HepG2 (cell line): ENCODE measurements around the gene GNG4. TPM values are rescaled to one million over a fixed set of nuclear protein-coding genes. Genes with fewer than 3 reads are reported as not detected.
"Not testable (repeated sequence)": the region's sequence is repeated elsewhere in the genome, so short reads cannot be mapped to it uniquely, and the experiment has no call there.

Source experiments
- ATAC-seq: fragments of 200-7000 bp; cut with Tn5 transposase; 3 replicates; pipeline ENCODE4 v1.9.1; 2020; ENCODE audit warnings: mild to moderate bottlenecking, moderate library complexity
- BruUV-seq: library from RNA; stranded (reverse); fragments of 400-500 nt; replicated peaks from 2 replicates; lab custom pipeline; 2021; lab: Mats Ljungman, UMichigan
- CTCF ChIA-PET: fragments of 300-600 bp; formaldehyde crosslinking; extraction: SDS; loops from one replicate; lab custom pipeline; 2021; ENCODE audit warnings: low total read pairs, inconsistent platforms, low intra/inter-chr PET ratio; lab: Yijun Ruan, JAX
- POLR2A ChIA-PET: fragments of 350-600 bp; sonication (Branson Sonifier 250); formaldehyde crosslinking; loops from one replicate; lab custom pipeline; 2020; ENCODE audit warnings: antibody characterized with exemption, inconsistent platforms; lab: Yijun Ruan, JAX
- DNase-seq: peaks from one replicate; pipeline ENCODE4 v3.0.0-alpha.2; 2015; ENCODE audit warnings: low spot score
- FAIRE-seq: peaks from 3 replicates; lab custom pipeline; 2011; peaks lifted over from hg19 to GRCh38; lab: Jason Lieb, UNC
- H2AFZ ChIP-seq: one replicate; pipeline ENCODE4 v1.6.1; 2011; ENCODE audit warnings: low read length, inconsistent platforms
- H3K27ac ChIP-seq: fragments of 300-600 bp; 3 replicates; pipeline ENCODE4 v1.8.0; 2011; ENCODE audit warnings: mixed run types, mild to moderate bottlenecking, mixed read lengths, low read length, inconsistent platforms; ENCODE audit not compliant: insufficient read depth; ENCODE audit errors: extremely low read length
- H3K27me3 ChIP-seq, 2 experiments: fragments of 200-600 bp in 1 of 2; 2 replicates in 1 of 2; 3 replicates in 1 of 2; pipeline versions ENCODE4 v1.6.0 to v1.8.0; 2011; ENCODE audit warnings: low read length in 2 of 2, mild to moderate bottlenecking in 2 of 2, moderate library complexity in 2 of 2, inconsistent platforms in 1 of 2; ENCODE audit not compliant: insufficient read depth in 2 of 2, control insufficient read depth in 1 of 2
- H3K36me3 ChIP-seq, 2 experiments: fragments of 200-600 bp in 1 of 2; replicated peaks in 1 of 2; 2 replicates in 1 of 2; 3 replicates in 1 of 2; pipeline versions ENCODE4 v1.5.1 to v1.8.0; 2011; ENCODE audit warnings: low read length in 2 of 2, inconsistent platforms in 1 of 2; ENCODE audit not compliant: insufficient read depth in 2 of 2, control insufficient read depth in 1 of 2
- H3K4me1 ChIP-seq: 2 replicates; pipeline ENCODE4 v1.5.1; 2012; ENCODE audit warnings: low read length, inconsistent platforms; ENCODE audit not compliant: insufficient read depth
- H3K4me2 ChIP-seq: 2 replicates; pipeline ENCODE4 v1.6.0; 2011; ENCODE audit warnings: low read depth, low read length, inconsistent platforms
- H3K4me3 ChIP-seq, 3 experiments: fragments of 200-600 bp in 1 of 3; sonication (generic), shearing (Covaris generic) in 1 of 3; replicated peaks in 1 of 3; 2 replicates each; pipeline ENCODE4 v1.5.1; 2011 to 2016; ENCODE audit warnings: low read length in 3 of 3, inconsistent platforms in 2 of 3, low read depth in 2 of 3, mild to moderate bottlenecking in 2 of 3, control low read depth in 1 of 3, mixed read lengths in 1 of 3; ENCODE audit not compliant: insufficient read depth in 1 of 3
- H3K79me2 ChIP-seq: one replicate; pipeline ENCODE4 v1.6.1; 2011; ENCODE audit warnings: low read length, inconsistent platforms; ENCODE audit not compliant: insufficient read depth
- H3K9ac ChIP-seq: 2 replicates; pipeline ENCODE4 v1.6.0; 2011; ENCODE audit warnings: mild to moderate bottlenecking, low read depth, low read length, inconsistent platforms; ENCODE audit not compliant: insufficient read depth
- H3K9me3 ChIP-seq: 2 replicates; pipeline ENCODE4 v1.5.1; 2012; ENCODE audit warnings: mild to moderate bottlenecking, low read length
- H4K20me1 ChIP-seq: 2 replicates; pipeline ENCODE4 v1.6.0; 2011; ENCODE audit warnings: inconsistent platforms, mild to moderate bottlenecking, low read length, moderate library complexity; ENCODE audit not compliant: insufficient read depth
- ESRRA ChIP-seq: sonication (generic); formaldehyde crosslinking; IDR thresholded peaks from 2 replicates; pipeline ENCODE4 v1.5.1; 2020; ENCODE audit warnings: mild to moderate bottlenecking, low read depth, missing genetic modification reagents
- ETV6 ChIP-seq: sonication (generic); formaldehyde crosslinking; conservative IDR thresholded peaks from 2 replicates; pipeline ENCODE4 v1.4.0; 2020; ENCODE audit warnings: missing genetic modification reagents
- KDM1A ChIP-seq: IDR thresholded peaks from 2 replicates; pipeline ENCODE4 v1.6.1; 2016; ENCODE audit warnings: missing compliant biosample characterization
- MYC ChIP-seq: sonication (generic); formaldehyde crosslinking; IDR thresholded peaks from 2 replicates; pipeline ENCODE4 v1.9.0; 2021; ENCODE audit warnings: missing genetic modification reagents, borderline replicate concordance
- NR2C2 ChIP-seq: sonication (generic); formaldehyde crosslinking; IDR thresholded peaks from 2 replicates; pipeline ENCODE4 v1.4.0; 2020; ENCODE audit warnings: missing genetic modification reagents, mild to moderate bottlenecking, moderate library complexity, borderline replicate concordance
- SMAD3 ChIP-seq: sonication (generic); formaldehyde crosslinking; IDR thresholded peaks from 2 replicates; pipeline ENCODE4 v1.4.0; 2020; ENCODE audit warnings: missing genetic modification reagents
- SOX13 ChIP-seq, 3 experiments: fragments of 450-650 bp in 1 of 3; sonication (generic) in 1 of 3; formaldehyde crosslinking in 1 of 3; IDR thresholded peaks in 2 of 3; conservative IDR thresholded peaks in 1 of 3; 2 replicates each; pipeline versions ENCODE4 v1.5.0 to v1.6.1; 2016 to 2020; ENCODE audit warnings: antibody characterized with exemption in 1 of 3, mild to moderate bottlenecking in 1 of 3, missing compliant biosample characterization in 1 of 3, missing genetic modification reagents in 1 of 3, moderate library complexity in 1 of 3
- ZMYM3 ChIP-seq: sonication (generic); formaldehyde crosslinking; IDR thresholded peaks from 2 replicates; pipeline ENCODE4 v1.5.1; 2020; ENCODE audit warnings: mild to moderate bottlenecking, missing genetic modification reagents
- ZNF121 ChIP-seq: sonication (generic); formaldehyde crosslinking; IDR thresholded peaks from 2 replicates; pipeline ENCODE4 v1.5.0; 2020; ENCODE audit warnings: mild to moderate bottlenecking, missing genetic modification reagents
- ZNF205 ChIP-seq: IDR thresholded peaks from 2 replicates; pipeline ENCODE4 v1.6.1; 2018; ENCODE audit warnings: missing biosample characterization, missing genetic modification reagents
- ZNF274 ChIP-seq: sonication (generic); formaldehyde crosslinking; IDR thresholded peaks from 2 replicates; pipeline ENCODE4 v1.5.1; 2020; ENCODE audit warnings: mild to moderate bottlenecking, missing genetic modification reagents
- ZNF468 ChIP-seq: sonication (generic); formaldehyde crosslinking; IDR thresholded peaks from 2 replicates; pipeline ENCODE4 v1.8.0; 2022; ENCODE audit warnings: mild to moderate bottlenecking, moderate library complexity, missing genetic modification reagents
- ZNF605 ChIP-seq: sonication (generic); formaldehyde crosslinking; IDR thresholded peaks from 2 replicates; pipeline ENCODE4 v1.8.0; 2022; ENCODE audit warnings: mild to moderate bottlenecking, missing genetic modification reagents
- ZNF746 ChIP-seq: sonication (generic); formaldehyde crosslinking; IDR thresholded peaks from 2 replicates; pipeline ENCODE4 v1.8.0; 2022; ENCODE audit warnings: mild to moderate bottlenecking, missing genetic modification reagents
- WGBS: methylation state at CpG from one replicate; pipeline ENCODE4 v1.1.6; 2017; ENCODE audit warnings: low lambda C conversion rate; 5-methylcytosine and 5-hydroxymethylcytosine counted together
- in situ Hi-C: cut with HindIII; loops from 2 replicates; pipeline ENCODE4 v1.10.0; 2017; ENCODE audit warnings: low pct_unique_long_range_greater_than_20kb; ENCODE audit not compliant: extremely low pct_ligation_motif_present
- intact Hi-C: fragments of 100-400 bp; cut with micrococcal nuclease; formaldehyde crosslinking; loops from one replicate; pipeline ENCODE4 v1.10.0; 2022; ENCODE audit not compliant: unreplicated experiment
- polyA plus RNA-seq, 8 experiments: library from polyadenylated mRNA; depleted of rRNA in 3 of 8; stranded (reverse) in 7 of 8; unstranded in 1 of 8; fragments of >200 nt; fragmentation: Illumina TruSeq in 4 of 8; extraction: Trizol in 4 of 8; gene quantifications; 2 replicates each; pipeline versions ENCODE4 v1.2.1 to v1.2.3, GENCODE V29; 2011 to 2016; ENCODE audit warnings: low read depth in 4 of 8, missing spikeins in 1 of 8, mixed read lengths in 1 of 8; ENCODE audit not compliant: insufficient read depth in 1 of 8
- total RNA-seq, 5 experiments: library from RNA; depleted of rRNA; stranded (reverse); fragments of >200 nt; fragmentation: Illumina TruSeq; extraction: Trizol; gene quantifications; 2 replicates each; pipeline ENCODE4 v1.2.3, GENCODE V29; 2016; ENCODE audit warnings: low read depth in 1 of 5
- TF ChIP-seq, protein P1 (sequence below): IDR thresholded peaks from 2 replicates; pipeline ENCODE4 v1.6.1; 2018; ENCODE audit warnings: missing genetic modification reagents
- TF ChIP-seq, protein P2 (sequence below): sonication (generic); formaldehyde crosslinking; IDR thresholded peaks from 2 replicates; pipeline ENCODE4 v1.4.0; 2020; ENCODE audit warnings: missing genetic modification reagents
- TF ChIP-seq, protein P3 (sequence below): sonication (generic); formaldehyde crosslinking; IDR thresholded peaks from 2 replicates; pipeline ENCODE4 v1.8.0; 2023; ENCODE audit warnings: mild to moderate bottlenecking, missing genetic modification reagents
- TF ChIP-seq, protein P4 (sequence below): sonication (generic); formaldehyde crosslinking; IDR thresholded peaks from 2 replicates; pipeline ENCODE4 v1.9.0; 2022; ENCODE audit warnings: missing genetic modification reagents, mild to moderate bottlenecking, borderline replicate concordance

The GNG4 gene
- total and polyA plus RNA-seq, 2 of the 13 experiments (the other 11 are each of a cell fraction or from before 2014, with no cell fraction given): 27.1 to 69.5 TPM

DNA sequence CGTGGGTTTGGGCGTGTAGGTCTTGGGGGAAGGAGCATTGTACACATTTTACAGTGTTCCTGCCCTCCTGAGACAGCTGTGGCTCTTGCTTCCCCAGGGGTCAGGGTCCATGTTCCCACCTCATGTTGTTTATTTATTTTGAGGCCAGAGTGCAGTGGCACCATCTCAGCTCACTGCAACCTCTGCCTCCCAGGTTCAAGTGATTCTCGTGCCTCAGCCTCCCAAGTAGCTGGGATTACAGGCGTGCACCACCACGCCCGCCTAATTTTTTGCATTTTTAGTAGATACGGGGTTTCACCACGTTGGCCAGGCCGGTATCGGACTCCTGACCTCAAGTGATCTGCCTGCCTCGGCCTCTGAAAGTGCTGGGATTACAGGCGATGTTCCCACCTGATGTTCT, 2.0 kb downstream of the GNG4 start:
- in situ Hi-C loops; BruUV-seq; H3K27me3 ChIP-seq; CTCF ChIA-PET; H3K9me3 ChIP-seq; H3K9ac ChIP-seq; intact Hi-C loops; H3K36me3 ChIP-seq; H2AFZ ChIP-seq; TF ChIP-seq SOX13 (IDR thresholded peaks at IDR 0.05): not testable (repeated sequence)
- Histone ChIP-seq H3K27ac (peak overlapping the region; percentile 87), H3K4me3 (peak overlapping the region in 2 of 3 experiments; percentile 36 to 88; a peak in 2 of 6 replicates), H4K20me1 (peaks cover 35% of the 10 kb centered on the region; the same call in 1 of the 2 replicates), H3K4me1 (peaks cover 69% of the 10 kb centered on the region), H3K79me2 (peaks cover 63% of the 10 kb centered on the region), H3K4me2 (peak overlapping the region; percentile 97)
- DNase-seq (peak; percentile 70), FAIRE-seq (peak; percentile 77), ATAC-seq (peak; percentile 16)
- 50% methylated on average over 12 of the region's 12 CpGs for WGBS
- POLR2A ChIA-PET: interaction anchor here (1.0 to 3.1 kb wide), 5 partner anchors 10 to 143 kb away, joined by 3 to 13 read pairs (median 7); partner anchors contain the start of gene B3GALNT2
- TF ChIP-seq NR2C2 (CRISPR knock-in tag) (peak; percentile 71), ESRRA (CRISPR knock-in tag) (peak; percentile 24), KDM1A (CRISPR knock-in tag) (peak; percentile 97), ZNF205 (peak; percentile 65; the same call in 1 of the 2 replicates), ZNF746 (peak; percentile 73; the same call in 1 of the 2 replicates), SOX13 (CRISPR knock-in tag; conservative IDR thresholded peaks at IDR 0.05 in 1 of 2, IDR thresholded peaks at IDR 0.05 in 1 of 2) (peak in 1 of 2 experiments; percentile 72; a peak in 2 of 4 replicates), MYC (CRISPR knock-in tag) (peak; percentile 61; the same call in 1 of the 2 replicates), ZNF605 (CRISPR knock-in tag) (peak; percentile 87), ZNF274 (CRISPR knock-in tag) (0 out of 2 replicates have a peak, but pooled peaks have one; percentile 25), ZNF468 (CRISPR knock-in tag) (0 out of 2 replicates have a peak, but pooled peaks have one; percentile 66), ZNF121 (CRISPR knock-in tag) (peak; percentile 54; the same call in 1 of the 2 replicates), SMAD3 (peak; percentile 81; the same call in 1 of the 2 replicates), ZMYM3 (peak; percentile 100), ETV6 (0 out of 2 replicates have a peak, but pooled peaks have one; percentile 47)
- TF ChIP-seq, protein P1, sequence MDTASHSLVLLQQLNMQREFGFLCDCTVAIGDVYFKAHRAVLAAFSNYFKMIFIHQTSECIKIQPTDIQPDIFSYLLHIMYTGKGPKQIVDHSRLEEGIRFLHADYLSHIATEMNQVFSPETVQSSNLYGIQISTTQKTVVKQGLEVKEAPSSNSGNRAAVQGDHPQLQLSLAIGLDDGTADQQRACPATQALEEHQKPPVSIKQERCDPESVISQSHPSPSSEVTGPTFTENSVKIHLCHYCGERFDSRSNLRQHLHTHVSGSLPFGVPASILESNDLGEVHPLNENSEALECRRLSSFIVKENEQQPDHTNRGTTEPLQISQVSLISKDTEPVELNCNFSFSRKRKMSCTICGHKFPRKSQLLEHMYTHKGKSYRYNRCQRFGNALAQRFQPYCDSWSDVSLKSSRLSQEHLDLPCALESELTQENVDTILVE: peak; percentile 62; the same call in 1 of the 2 replicates
- TF ChIP-seq, protein P2, sequence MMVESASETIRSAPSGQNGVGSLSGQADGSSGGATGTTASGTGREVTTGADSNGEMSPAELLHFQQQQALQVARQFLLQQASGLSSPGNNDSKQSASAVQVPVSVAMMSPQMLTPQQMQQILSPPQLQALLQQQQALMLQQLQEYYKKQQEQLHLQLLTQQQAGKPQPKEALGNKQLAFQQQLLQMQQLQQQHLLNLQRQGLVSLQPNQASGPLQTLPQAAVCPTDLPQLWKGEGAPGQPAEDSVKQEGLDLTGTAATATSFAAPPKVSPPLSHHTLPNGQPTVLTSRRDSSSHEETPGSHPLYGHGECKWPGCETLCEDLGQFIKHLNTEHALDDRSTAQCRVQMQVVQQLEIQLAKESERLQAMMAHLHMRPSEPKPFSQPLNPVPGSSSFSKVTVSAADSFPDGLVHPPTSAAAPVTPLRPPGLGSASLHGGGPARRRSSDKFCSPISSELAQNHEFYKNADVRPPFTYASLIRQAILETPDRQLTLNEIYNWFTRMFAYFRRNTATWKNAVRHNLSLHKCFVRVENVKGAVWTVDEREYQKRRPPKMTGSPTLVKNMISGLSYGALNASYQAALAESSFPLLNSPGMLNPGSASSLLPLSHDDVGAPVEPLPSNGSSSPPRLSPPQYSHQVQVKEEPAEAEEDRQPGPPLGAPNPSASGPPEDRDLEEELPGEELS (CRISPR knock-in tag): peak; percentile 96
- TF ChIP-seq, protein P3, sequence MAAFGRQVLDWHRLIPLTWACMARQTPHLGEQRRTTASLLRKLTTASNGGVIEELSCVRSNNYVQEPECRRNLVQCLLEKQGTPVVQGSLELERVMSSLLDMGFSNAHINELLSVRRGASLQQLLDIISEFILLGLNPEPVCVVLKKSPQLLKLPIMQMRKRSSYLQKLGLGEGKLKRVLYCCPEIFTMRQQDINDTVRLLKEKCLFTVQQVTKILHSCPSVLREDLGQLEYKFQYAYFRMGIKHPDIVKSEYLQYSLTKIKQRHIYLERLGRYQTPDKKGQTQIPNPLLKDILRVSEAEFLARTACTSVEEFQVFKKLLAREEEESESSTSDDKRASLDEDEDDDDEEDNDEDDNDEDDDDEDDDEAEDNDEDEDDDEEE (CRISPR knock-in tag): 0 out of 2 replicates have a peak, but pooled peaks have one; percentile 35
- TF ChIP-seq, protein P4, sequence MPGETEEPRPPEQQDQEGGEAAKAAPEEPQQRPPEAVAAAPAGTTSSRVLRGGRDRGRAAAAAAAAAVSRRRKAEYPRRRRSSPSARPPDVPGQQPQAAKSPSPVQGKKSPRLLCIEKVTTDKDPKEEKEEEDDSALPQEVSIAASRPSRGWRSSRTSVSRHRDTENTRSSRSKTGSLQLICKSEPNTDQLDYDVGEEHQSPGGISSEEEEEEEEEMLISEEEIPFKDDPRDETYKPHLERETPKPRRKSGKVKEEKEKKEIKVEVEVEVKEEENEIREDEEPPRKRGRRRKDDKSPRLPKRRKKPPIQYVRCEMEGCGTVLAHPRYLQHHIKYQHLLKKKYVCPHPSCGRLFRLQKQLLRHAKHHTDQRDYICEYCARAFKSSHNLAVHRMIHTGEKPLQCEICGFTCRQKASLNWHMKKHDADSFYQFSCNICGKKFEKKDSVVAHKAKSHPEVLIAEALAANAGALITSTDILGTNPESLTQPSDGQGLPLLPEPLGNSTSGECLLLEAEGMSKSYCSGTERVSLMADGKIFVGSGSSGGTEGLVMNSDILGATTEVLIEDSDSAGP (CRISPR knock-in tag): peak; percentile 41; the same call in 1 of the 2 replicates
